Brain pericyte (primary cell): Measurements from ENCODE around the gene CDK11A.
"Not testable (repeated sequence)": the region's sequence is repeated elsewhere in the genome, so short reads cannot be mapped to it uniquely, and the experiment has no call there.

Source experiments
- DNase-seq: peaks from one replicate; pipeline ENCODE4 v3.0.0-alpha.2; 2012; ENCODE audit warnings: low read depth, low spot score

CDK11A gene

GRCh38 chr1:1726088-1726487 lies 1.9 kb upstream of the CDK11A start:
- not testable (repeated sequence) for DNase-seq

GRCh38 chr1:1721201-1721600 lies 3.0 kb downstream of the CDK11A start:
- DNase-seq = no peak

GRCh38 chr1:1715109-1715883 lies 8.9 kb downstream of the CDK11A start:
- not testable (repeated sequence) for DNase-seq

GRCh38 chr1:1707897-1708296 lies 16.3 kb downstream of the CDK11A start:
- DNase-seq = not testable (repeated sequence)

- not testable (repeated sequence) for DNase-seq
Observed at GRCh38 chr1:1707241-1707640, 16.9 kb downstream of the CDK11A start.

- DNase-seq = not testable (repeated sequence)
Observed at GRCh38 chr1:1705623-1706022, 18.5 kb downstream of the CDK11A start.

- DNase-seq = not testable (repeated sequence)
Observed at GRCh38 chr1:1704284-1704957, 19.7 kb downstream of the CDK11A start.

- DNase-seq = no peak
Observed at GRCh38 chr1:1703796-1704195, 20.4 kb downstream of the CDK11A start.

- not testable (repeated sequence) for DNase-seq
Observed at GRCh38 chr1:1702506-1702905, 21.7 kb downstream of the CDK11A start.

GRCh38 chr1:1700557-1700956 lies 23.6 kb downstream of the CDK11A start:
- not testable (repeated sequence) for DNase-seq

GRCh38 chr1:1700067-1700466 lies 24.1 kb downstream of the CDK11A start:
- DNase-seq = not testable (repeated sequence)

GRCh38 chr1:1699061-1699460 lies 25.1 kb downstream of the CDK11A start:
- not testable (repeated sequence) for DNase-seq

- DNase-seq = not testable (repeated sequence)
Observed at GRCh38 chr1:1697358-1698183, 26.6 kb downstream of the CDK11A start.

- not testable (repeated sequence) for DNase-seq
Observed at GRCh38 chr1:1696431-1697357, 27.5 kb downstream of the CDK11A start.

- peak; percentile 54 for DNase-seq
Observed at GRCh38 chr1:1692714-1693647, 31.2 kb downstream of the CDK11A start, which contains the start of gene SLC35E2B. TSS of gene SLC35E2B (minus strand) at chr1:1692795. CDS start at chr1:1676699, 16,096 bp downstream.

GRCh38 chr1:1692324-1692713 lies 31.8 kb downstream of the CDK11A start:
- not testable (repeated sequence) for DNase-seq

GRCh38 chr1:1691443-1691842 lies 32.7 kb downstream of the CDK11A start:
- not testable (repeated sequence) for DNase-seq

GRCh38 chr1:1689526-1689925 lies 34.6 kb downstream of the CDK11A start:
- DNase-seq = not testable (repeated sequence)

- DNase-seq = no peak
Observed at GRCh38 chr1:1687846-1688245, 36.3 kb downstream of the CDK11A start.
